Parathyroid adenoma (tissue), 2 donors: Measurements from ENCODE around the gene LRRC55.
"Not testable (repeated sequence)": the region's sequence is repeated elsewhere in the genome, so short reads cannot be mapped to it uniquely, and the experiment has no call there.

ENCODE experiments used
- H2AFZ ChIP-seq: fragments of 300-600 bp; sonication (generic); one replicate; pipeline ENCODE4 v1.7.0; 2017; ENCODE audit warnings: antibody characterized with exemption, mild to moderate bottlenecking
- H3K27ac ChIP-seq: fragments of 300-600 bp; sonication (generic); one replicate; pipeline ENCODE4 v1.7.0; 2017
- H3K27me3 ChIP-seq: fragments of 300-600 bp; sonication (generic); one replicate; pipeline ENCODE4 v1.7.0; 2017; ENCODE audit warnings: low read length; ENCODE audit not compliant: control insufficient read depth, insufficient read depth
- H3K36me3 ChIP-seq: fragments of 300-600 bp; sonication (generic); one replicate; pipeline ENCODE4 v1.7.0; 2017; ENCODE audit warnings: low read length; ENCODE audit not compliant: control insufficient read depth, insufficient read depth
- H3K4me1 ChIP-seq: fragments of 300-600 bp; sonication (generic); one replicate; pipeline ENCODE4 v1.7.0; 2017; ENCODE audit warnings: control low read depth
- H3K4me2 ChIP-seq: fragments of 300-600 bp; sonication (generic); one replicate; pipeline ENCODE4 v1.7.0; 2017; ENCODE audit warnings: low read length
- H3K4me3 ChIP-seq: fragments of 300-600 bp; sonication (generic); one replicate; pipeline ENCODE4 v1.7.0; 2017; ENCODE audit warnings: low read depth, low read length
- H3K79me2 ChIP-seq: fragments of 300-600 bp; sonication (generic); one replicate; pipeline ENCODE4 v1.7.0; 2017; ENCODE audit warnings: control low read depth
- H3K9ac ChIP-seq: fragments of 300-600 bp; sonication (generic); one replicate; pipeline ENCODE4 v1.7.0; 2017; ENCODE audit warnings: mild to moderate bottlenecking
- H3K9me3 ChIP-seq: fragments of 300-600 bp; sonication (generic); one replicate; pipeline ENCODE4 v1.7.0; 2017; ENCODE audit warnings: low read length; ENCODE audit not compliant: control insufficient read depth
- TF ChIP-seq, protein P1 (sequence below): fragments of 300-600 bp; sonication (generic); IDR thresholded peaks from one replicate; pipeline ENCODE4 v1.7.0; 2017; ENCODE audit warnings: antibody characterized with exemption, mild to moderate bottlenecking
- donor health status: primary hyperparathyroidism.

The LRRC55 gene

DNA sequence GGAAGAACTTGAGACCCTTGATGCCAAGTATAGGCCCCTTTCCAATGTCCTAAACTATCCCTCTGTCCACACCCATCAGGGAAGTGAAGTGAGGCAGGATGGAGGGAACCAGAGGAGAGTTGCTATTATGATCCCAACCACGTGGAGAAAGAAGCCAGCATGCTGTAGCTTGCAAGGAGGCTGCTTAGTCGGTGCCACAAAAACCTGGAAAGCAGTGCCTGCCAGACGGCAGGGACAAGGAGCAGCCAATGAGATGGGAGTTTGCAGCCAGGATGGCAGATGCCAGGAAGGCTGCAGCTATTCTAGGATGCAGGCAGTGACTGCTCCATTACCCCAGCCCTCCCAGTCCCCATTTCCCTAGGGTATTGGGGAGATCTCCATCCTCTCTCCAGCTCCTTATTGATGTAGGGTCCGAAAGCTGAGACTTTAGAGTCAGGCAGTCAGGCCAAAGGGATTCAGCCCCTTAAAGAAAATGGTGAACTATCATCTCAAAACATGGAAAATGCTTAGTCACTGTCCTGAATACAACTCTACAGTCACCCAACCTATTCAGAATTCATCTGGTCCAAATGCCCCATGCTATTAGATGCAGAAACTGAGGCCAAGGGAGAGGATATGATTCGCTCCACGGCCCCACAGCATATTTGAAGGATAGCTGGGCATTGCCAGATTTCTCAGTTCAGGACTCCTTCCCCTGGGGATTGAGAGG lies 18.4 kb upstream of the LRRC55 start:
- no peaks in the 10 kb centered on the region for H3K4me1 ChIP-seq
- no peaks in the 10 kb centered on the region for H3K9me3 ChIP-seq
- no peaks in the 10 kb centered on the region for H3K27me3 ChIP-seq
- TF ChIP-seq, protein P1, sequence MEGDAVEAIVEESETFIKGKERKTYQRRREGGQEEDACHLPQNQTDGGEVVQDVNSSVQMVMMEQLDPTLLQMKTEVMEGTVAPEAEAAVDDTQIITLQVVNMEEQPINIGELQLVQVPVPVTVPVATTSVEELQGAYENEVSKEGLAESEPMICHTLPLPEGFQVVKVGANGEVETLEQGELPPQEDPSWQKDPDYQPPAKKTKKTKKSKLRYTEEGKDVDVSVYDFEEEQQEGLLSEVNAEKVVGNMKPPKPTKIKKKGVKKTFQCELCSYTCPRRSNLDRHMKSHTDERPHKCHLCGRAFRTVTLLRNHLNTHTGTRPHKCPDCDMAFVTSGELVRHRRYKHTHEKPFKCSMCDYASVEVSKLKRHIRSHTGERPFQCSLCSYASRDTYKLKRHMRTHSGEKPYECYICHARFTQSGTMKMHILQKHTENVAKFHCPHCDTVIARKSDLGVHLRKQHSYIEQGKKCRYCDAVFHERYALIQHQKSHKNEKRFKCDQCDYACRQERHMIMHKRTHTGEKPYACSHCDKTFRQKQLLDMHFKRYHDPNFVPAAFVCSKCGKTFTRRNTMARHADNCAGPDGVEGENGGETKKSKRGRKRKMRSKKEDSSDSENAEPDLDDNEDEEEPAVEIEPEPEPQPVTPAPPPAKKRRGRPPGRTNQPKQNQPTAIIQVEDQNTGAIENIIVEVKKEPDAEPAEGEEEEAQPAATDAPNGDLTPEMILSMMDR = no peak
- no peak overlapping the region for H2AFZ ChIP-seq
- no peak overlapping the region for H3K9ac ChIP-seq
- H3K27ac ChIP-seq = no peak overlapping the region
- H3K36me3 ChIP-seq = no peaks in the 10 kb centered on the region
- no peaks in the 10 kb centered on the region for H3K79me2 ChIP-seq
- no peak overlapping the region for H3K4me3 ChIP-seq
- no peak overlapping the region for H3K4me2 ChIP-seq

DNA sequence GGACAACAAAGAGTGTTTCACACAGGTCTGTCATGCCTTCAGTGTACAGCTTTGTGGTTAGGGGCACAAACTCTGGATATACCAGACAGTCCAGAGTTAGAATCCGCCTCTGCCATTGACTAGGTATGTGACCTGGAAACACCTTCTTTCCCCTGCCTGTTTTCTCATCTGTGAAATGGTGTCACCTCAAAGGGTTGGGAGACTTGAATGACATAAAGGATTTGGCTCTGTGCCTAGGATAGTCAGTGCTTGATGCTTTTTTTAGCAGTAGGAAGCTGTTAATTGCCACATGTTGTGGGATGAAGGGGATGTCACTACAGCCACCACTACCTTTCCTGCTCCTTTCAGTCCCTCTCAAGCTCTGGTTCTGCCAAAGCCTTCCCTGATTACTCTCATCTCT lies 17.4 kb upstream of the LRRC55 start:
- H3K27ac ChIP-seq = no peak overlapping the region
- TF ChIP-seq, protein P1 = no peak
- H3K4me3 ChIP-seq = no peak overlapping the region
- H3K36me3 ChIP-seq = no peaks in the 10 kb centered on the region
- H2AFZ ChIP-seq = no peak overlapping the region
- no peak overlapping the region for H3K9ac ChIP-seq
- H3K79me2 ChIP-seq = no peaks in the 10 kb centered on the region
- no peak overlapping the region for H3K4me2 ChIP-seq
- H3K9me3 ChIP-seq = no peaks in the 10 kb centered on the region
- H3K27me3 ChIP-seq = no peaks in the 10 kb centered on the region
- H3K4me1 ChIP-seq = no peaks in the 10 kb centered on the region

- Histone ChIP-seq H3K36me3 (no peaks in the 10 kb centered on the region), H3K4me1 (no peaks in the 10 kb centered on the region), H3K27ac (no peak overlapping the region), H3K9me3 (no peaks in the 10 kb centered on the region), H3K9ac (no peak overlapping the region), H3K79me2 (no peaks in the 10 kb centered on the region), H3K27me3 (no peaks in the 10 kb centered on the region), H3K4me3 (no peak overlapping the region), H3K4me2 (no peak overlapping the region), H2AFZ (no peak overlapping the region)
- TF ChIP-seq, protein P1 = no peak
Measured at GRCh38 chr11:57167125-57167846, 14.5 kb upstream of the LRRC55 start.

DNA sequence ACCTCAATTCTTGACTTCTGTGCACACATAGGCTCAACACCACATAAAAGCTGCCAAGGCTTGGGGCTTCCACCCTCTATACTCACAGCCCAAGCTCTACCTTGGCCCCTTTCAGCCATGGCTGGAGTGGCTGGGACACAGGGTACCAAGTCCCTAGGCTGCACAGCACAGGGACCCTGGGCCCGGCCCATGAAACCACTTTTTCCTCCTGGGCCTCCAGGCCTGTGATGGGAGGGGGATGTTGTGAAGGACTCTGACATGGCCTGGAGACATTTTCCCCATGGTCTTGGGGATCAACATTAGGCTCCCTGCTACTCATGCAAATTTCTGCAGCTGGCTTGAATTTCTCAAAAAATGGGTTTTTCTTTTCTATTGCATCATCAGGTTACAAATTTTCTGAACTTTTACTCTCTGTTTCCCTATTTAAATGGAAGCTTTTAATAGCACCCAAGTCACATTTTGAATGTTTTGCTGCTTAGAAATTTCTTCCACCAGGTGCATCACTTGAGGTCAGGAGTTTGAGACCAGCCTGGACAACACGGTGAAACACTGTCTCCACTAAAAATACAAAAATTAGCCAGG lies 11.9 kb upstream of the LRRC55 start:
- H3K27ac ChIP-seq, H3K9me3 ChIP-seq, H3K79me2 ChIP-seq, H3K4me2 ChIP-seq, H3K27me3 ChIP-seq, H2AFZ ChIP-seq, H3K9ac ChIP-seq, H3K4me3 ChIP-seq, H3K4me1 ChIP-seq, H3K36me3 ChIP-seq: not testable (repeated sequence)

- no peaks in the 10 kb centered on the region for H3K79me2 ChIP-seq
- TF ChIP-seq, protein P1 = no peak
- no peak overlapping the region for H3K27ac ChIP-seq
- H3K4me2 ChIP-seq = no peak overlapping the region
- H3K4me1 ChIP-seq = no peaks in the 10 kb centered on the region
- H3K4me3 ChIP-seq = no peak overlapping the region
- H2AFZ ChIP-seq = no peak overlapping the region
- no peaks in the 10 kb centered on the region for H3K9me3 ChIP-seq
- H3K27me3 ChIP-seq = no peaks in the 10 kb centered on the region
- H3K9ac ChIP-seq = no peak overlapping the region
- no peaks in the 10 kb centered on the region for H3K36me3 ChIP-seq
Measured at GRCh38 chr11:57172031-57172430, 9.7 kb upstream of the LRRC55 start.
